Uterus (tissue), 2 donors: ENCODE results near the gene SLC16A6.

ENCODE experiments used
- CTCF ChIP-seq, 4 experiments: fragments of 200-600 bp in 2 of 4; fragments of 450-650 bp in 2 of 4; sonication (generic) in 2 of 4; IDR thresholded peaks; one replicate each; pipeline ENCODE4 v1.5.1; 2016 to 2019; ENCODE audit warnings: antibody characterized with exemption in 4 of 4, mild to moderate bottlenecking in 2 of 4, moderate library complexity in 1 of 4
- POLR2A ChIP-seq, 2 donors: fragments of 450-650 bp; IDR thresholded peaks; one replicate each; pipeline ENCODE4 v1.6.1; 2016; ENCODE audit warnings: antibody characterized with exemption in 2 of 2, mild to moderate bottlenecking in 1 of 2, moderate library complexity in 1 of 2

- TF ChIP-seq CTCF (IDR thresholded peaks at IDR 0.05) = no peak
- TF ChIP-seq POLR2A (IDR thresholded peaks at IDR 0.05) = no peak
These were observed 3.7 kb upstream of the SLC16A6 start for GRCh38 chr17:68294617-68295016.
